GM21825 (cell line): ENCODE results near the gene PRPS1.
A peak's percentile ranks its signal among the peaks of the same experiment; 100 is the strongest.
"Not testable (repeated sequence)": the region's sequence is repeated elsewhere in the genome, so short reads cannot be mapped to it uniquely, and the experiment has no call there.

Source experiments
- ATAC-seq: cut with Tn5 transposase; IDR thresholded peaks from one replicate; pipeline ENCODE4 v1.9.1; 2021; ENCODE audit warnings: mild to moderate bottlenecking, moderate library complexity; ENCODE audit not compliant: unreplicated experiment

PRPS1 gene

GRCh38 chrX:107627838-107628661 lies at the start of gene PRPS1:
TSS of gene PRPS1 (plus strand) at chrX:107628510. CDS start at chrX:107628629, 119 bp downstream.
- ATAC-seq = peak; percentile 100

GRCh38 chrX:107579956-107580355 lies 48.4 kb upstream of the PRPS1 start:
- no peak for ATAC-seq

GRCh38 chrX:107581923-107582322 lies 46.4 kb upstream of the PRPS1 start:
- ATAC-seq = no peak

- no peak for ATAC-seq
Measured at GRCh38 chrX:107589243-107589642, 39.1 kb upstream of the PRPS1 start.

- no peak for ATAC-seq
Measured at GRCh38 chrX:107596651-107597050, 31.7 kb upstream of the PRPS1 start.

GRCh38 chrX:107597264-107597663 lies 31.0 kb upstream of the PRPS1 start:
- no peak for ATAC-seq

- ATAC-seq = no peak
Measured at GRCh38 chrX:107597791-107598190, 30.5 kb upstream of the PRPS1 start.

GRCh38 chrX:107599450-107599861 lies 28.9 kb upstream of the PRPS1 start:
- no peak for ATAC-seq

GRCh38 chrX:107600366-107600765 lies 27.9 kb upstream of the PRPS1 start:
- no peak for ATAC-seq

- ATAC-seq = no peak
Measured at GRCh38 chrX:107601326-107601725, 27.0 kb upstream of the PRPS1 start.

- no peak for ATAC-seq
Measured at GRCh38 chrX:107601759-107602158, 26.6 kb upstream of the PRPS1 start.

- no peak for ATAC-seq
Measured at GRCh38 chrX:107602694-107603239, 25.5 kb upstream of the PRPS1 start.

GRCh38 chrX:107603429-107604159 lies 24.7 kb upstream of the PRPS1 start:
- no peak for ATAC-seq

GRCh38 chrX:107609061-107609460 lies 19.2 kb upstream of the PRPS1 start:
- not testable (repeated sequence) for ATAC-seq

- no peak for ATAC-seq
Measured at GRCh38 chrX:107610667-107611066, 17.6 kb upstream of the PRPS1 start.

- no peak for ATAC-seq
Measured at GRCh38 chrX:107619885-107620322, 8.4 kb upstream of the PRPS1 start.

- no peak for ATAC-seq
Measured at GRCh38 chrX:107624893-107625292, 3.4 kb upstream of the PRPS1 start.

- no peak for ATAC-seq
Measured at GRCh38 chrX:107625739-107626138, 2.6 kb upstream of the PRPS1 start.

- no peak for ATAC-seq
Measured at GRCh38 chrX:107626481-107626880, 1.8 kb upstream of the PRPS1 start.

- no peak for ATAC-seq
Measured at GRCh38 chrX:107626916-107627315, 1.4 kb upstream of the PRPS1 start.

GRCh38 chrX:107628662-107629539 lies 591 bp downstream of the PRPS1 start:
- peak; percentile 35 for ATAC-seq
